ENCODE results near the gene ATG7.
A peak's percentile ranks its signal among the peaks of the same experiment; 100 is the strongest.
"Not testable (repeated sequence)": the region's sequence is repeated elsewhere in the genome, so short reads cannot be mapped to it uniquely, and the experiment has no call there.

ATG7 gene

DNA sequence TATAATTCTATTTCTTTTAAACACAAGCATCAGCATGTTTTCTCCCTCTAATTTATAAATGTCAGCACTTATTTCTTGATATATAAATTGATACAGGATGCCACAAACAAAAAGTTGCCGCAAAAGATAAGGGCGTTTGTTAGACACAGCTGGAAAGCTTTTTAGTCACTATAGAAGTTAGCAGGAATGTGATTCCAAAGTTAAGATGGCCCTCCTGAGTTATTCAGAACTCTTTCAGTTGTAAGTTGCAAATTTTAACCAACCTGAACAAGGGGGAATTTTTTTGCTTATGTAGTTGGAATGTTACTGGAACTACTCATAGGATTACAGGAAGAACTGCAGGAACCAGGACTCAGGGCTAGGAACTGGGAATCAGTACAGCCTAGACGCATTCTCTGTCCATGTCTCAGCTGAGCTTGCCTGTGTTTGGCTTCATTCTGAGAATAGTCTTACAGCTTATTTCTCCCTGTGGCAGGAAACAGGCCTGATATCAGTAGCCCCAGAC is 205.3 kb downstream of the ATG7 start:
- no peak for DNase-seq

DNA sequence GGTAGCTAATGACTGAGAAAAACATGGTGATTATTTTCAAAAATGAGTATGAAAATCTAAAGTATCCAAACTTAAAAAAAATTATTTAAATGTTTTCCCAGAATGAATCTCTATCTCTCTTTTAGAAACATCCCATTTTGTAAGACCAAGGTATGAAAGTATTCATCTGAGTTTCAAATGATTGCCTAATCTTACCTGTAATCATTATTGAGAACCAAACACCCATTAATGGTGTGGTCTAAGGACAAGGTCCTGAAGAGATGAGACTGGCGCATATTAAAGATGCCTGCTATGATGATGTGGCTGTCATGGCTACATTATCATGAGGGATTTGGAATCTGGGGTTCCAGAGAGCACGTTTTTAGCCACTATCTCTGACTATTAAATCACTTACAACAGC is 206.0 kb downstream of the ATG7 start:
- DNase-seq: no peak

DNA sequence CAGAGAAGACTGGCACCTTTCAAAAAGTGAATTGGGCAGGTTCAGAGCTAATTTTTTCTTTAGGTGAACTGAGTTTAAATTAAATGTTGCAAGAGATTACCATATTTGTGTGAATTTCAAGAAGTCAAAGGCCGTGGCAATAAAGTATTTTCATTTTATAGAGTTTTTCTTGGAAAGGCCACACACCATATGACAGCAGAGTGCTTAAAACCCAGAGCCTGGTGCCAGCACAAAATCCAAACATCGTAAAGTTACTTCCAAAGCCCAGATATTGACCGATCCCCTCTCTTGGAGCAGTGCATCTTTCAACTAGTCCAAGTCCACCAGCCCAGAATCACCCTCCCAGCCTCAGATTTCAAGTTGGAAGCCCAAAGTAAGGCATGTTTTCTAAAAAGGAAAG is 207.0 kb downstream of the ATG7 start:
- no peak for DNase-seq

DNA sequence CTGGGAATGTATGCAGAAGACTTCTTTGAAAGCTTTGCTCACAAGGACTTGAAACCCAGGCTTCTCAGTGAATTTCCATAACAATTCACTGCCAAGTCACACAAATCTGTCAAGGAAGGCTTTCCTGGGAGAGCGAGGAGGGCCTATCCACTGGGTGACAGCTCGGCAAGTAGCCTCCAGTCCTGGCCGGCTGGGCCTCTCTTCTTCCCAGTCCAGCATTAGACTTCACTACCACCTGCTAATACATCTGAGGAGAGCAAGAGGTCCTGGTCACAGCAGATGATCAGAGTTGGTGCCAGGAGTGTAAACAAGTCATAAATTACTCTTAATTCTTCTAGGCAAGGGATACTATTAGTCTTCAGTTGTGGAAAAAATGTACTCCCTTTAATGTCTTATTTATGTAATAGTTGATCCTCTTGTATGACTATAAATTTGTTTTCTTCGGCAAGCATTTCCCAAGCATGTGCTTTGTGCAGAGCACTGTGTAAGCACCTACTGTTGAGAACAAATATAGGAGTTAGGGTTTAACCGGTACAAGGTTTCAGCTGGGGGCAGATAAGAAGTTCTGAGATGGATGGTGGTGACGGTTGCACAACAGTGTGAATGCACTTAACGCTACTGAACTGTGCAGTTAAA is 208.6 kb downstream of the ATG7 start:
- DNase-seq: no peak

DNA sequence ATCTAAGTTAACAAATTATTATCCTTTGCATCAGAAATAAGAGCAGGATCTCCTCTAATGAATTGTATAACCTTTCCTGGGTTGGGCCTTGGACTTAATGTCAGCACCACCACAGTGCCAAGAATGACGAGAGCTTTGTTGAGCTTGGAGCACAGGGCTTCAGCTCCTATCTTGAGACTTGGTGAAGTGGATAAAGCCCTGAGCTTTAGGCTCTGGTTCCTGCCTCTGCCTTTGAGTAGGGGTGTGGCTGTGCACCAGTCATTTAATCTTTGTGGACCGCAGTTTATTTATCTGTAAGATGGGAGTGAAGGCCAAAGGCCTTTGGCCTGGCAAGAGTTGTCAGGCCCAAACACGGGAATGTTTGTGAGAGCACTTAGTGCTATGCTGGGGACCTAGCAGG is 209.4 kb downstream of the ATG7 start:
- DNase-seq: no peak

DNA sequence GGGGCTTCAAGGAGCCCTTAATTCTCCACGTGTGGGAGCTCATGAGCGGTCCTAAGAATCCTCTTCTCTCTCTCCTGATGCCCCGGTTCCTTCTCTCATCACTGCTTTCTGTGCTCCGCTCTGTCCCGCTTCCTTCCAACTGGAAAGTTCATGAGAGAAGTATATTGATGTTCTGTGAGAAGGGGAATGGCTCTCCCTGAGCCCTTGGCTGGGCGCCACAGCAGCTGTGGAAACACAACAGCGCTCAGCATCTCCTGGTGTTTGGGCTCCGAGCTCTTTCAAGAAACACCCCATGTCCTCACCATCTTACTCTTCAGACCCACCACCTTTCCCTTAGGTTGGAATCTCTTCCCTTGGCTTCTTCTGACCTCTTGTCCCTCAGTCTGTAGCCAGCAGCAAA is 209.8 kb downstream of the ATG7 start:
- no peak for DNase-seq

DNA sequence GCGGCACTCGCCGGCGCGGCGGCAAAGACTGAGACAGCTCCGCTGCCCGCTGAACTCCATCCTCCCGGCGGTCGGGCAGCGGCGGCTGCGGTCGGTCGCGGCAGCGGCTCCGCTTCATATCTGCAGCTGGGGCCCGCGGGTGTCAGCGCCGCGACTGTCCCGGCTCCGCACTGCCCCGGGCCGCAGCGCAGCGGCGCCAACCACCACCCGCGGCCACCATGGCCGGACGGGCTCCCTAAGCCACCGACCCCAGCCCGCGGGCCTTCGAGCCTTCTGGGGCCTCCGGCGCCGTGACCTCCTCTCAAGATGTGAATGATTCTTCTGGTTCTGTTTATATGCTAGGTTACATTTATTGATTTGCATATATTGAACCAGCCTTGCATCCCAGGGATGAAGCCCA is 216.2 kb downstream of the ATG7 start:
- DNase-seq: not testable (repeated sequence)

DNA sequence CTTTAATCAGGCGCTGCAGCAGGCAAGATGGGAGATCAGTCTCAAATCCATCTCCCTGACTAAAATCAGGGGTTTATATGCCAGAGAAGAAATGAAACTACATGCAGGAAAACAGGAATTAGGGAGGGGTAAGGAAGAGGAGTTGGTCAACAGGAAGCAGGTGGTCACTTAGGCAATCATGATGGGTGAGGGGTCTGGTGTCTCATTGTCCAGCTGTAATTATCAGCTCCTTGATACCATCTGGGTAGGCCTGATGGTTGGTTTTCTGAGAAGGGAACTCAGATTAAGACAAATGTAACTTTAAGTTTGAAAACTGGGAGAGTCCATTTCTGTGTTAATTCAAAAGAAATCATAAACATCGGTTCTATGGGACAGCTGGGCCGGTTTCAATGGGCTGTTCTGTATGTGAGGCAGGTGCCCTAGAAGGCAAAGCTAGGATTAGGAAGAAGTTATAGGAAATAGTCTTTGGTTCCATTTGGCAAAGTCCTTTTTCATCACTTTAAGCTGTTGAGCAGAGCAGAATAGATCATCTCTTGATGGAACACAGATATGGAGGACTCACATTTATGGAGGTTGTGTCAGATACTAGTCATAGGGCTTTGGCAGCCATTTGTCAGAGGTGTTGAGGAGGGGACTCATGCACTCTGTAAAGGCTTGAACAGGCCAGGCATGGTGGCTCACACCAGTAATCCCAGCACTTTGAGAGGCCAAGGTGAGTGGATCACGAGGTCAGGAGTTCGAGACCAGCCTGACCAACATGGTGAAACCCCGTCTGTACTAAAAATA is 222.1 kb downstream of the ATG7 start:
- DNase-seq: no peak

DNA sequence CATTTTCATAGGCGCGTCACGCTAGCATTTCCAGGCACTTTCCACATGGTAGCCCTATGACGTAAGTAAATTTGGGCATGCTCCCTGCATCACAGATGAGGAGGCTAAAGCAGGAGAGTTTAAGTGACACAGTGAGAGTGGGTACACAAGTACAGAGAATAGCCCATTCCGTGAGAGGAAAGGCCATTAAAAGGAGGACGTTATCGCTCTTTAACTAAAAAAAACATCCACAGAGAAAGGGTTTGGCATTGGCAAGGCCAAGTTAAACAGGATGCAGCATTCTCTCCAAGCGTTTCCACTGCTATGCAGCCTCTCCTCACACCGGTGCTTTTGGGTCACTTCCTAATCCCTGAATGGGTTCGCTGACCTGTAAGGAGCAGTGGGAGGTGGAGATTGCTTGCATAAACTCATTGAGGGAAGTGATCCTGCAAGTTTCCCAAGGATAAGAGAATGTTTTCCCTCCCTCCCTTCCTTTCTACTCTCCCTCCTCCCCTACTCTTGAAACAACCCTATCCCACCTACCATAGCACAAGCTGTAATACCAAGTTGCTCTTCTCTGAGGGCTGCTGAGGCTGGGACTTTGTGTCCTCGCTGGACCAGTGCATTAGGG is 223.9 kb downstream of the ATG7 start:
- DNase-seq: no peak

DNA sequence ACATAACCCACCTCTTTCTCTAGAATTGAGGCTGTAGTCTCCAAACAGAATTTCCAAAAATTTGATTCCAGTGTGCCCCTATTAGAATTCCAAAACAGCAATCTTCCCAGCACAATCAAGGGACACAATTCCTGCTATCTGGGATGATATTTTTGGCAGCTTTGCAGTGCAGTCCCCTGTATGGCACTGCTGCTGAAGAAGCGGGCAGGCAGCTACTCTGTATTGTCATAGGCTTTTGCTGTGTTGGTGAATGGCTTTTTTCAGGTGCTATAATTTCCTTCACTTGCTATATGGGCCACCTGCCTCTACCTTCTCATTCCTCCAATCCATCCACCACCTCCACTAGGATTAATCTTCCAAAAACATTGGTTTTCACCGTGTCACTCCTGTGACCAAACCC is 226.0 kb downstream of the ATG7 start:
- no peak for DNase-seq

DNA sequence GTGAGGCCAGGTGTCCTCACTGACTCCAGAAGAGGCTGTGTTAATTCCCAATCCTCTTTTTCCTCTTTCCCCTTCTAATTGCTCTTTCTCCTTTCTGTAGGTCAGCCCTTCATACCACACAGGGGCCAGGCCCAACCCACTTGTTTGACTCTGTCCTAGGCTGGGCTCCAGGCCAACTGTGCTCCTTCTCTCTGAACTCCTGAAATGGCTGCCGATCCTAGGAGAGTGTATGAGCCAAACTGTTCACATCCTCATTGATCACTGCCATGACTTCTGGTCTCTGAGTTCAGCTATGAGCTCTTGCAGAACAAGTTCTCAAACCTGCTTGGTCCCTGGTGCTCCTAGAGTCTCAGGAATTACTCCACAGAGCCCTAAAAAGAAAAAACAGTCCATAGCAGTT is 226.4 kb downstream of the ATG7 start:
- no peak for DNase-seq

DNA sequence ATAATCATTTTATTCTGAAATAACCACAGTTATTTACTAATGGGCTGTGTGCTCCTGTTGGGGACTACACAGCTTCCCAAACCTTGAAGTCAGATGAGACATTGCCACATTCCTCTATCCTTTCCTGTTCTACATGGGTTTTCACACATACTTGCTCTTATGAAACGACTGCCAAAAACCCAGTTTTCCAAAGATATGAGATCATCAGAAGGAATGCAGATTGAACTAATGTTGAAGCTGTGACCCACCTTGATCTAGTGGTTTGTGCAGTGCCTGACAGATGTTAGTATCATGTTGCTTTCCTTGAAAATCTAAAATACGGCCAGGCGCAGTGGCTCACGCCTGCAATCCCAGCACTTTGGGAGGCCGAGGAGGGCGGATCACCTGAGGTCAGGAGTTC is 226.9 kb downstream of the ATG7 start:
- no peak for DNase-seq

DNA sequence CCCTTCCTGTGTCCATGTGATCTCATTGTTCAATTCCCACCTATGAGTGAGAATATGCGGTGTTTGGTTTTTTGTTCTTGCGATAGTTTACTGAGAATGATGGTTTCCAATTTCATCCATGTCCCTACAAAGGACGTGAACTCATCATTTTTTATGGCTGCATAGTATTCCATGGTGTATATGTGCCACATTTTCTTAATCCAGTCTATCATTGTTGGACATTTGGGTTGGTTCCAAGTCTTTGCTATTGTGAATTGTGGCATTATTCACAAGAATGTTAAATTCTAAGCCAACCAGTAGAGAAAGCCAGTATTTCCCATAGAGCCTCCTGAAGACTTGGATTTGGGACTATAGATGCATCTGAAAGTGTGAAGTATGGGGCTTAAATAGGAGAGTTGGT is 230.2 kb downstream of the ATG7 start:
- not testable (repeated sequence) for DNase-seq

DNA sequence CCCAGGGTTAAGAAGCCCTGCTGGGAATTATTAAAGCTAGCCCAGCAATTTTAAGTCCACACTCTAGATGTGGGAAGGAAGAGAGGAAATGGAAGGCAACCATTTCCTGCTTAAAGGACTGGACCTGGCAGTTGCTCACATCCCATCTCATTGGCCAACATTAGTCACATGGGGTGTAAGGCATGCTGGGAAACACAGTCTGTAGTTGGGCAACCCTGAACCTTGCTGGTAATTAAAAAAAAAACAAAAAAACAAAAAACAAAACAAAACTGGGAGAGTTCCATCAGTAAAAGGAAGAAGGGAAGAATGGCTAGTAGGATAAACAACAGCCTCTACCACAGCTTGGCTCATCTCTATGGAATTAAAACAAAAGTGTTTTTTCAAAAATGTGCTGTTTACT is 235.5 kb downstream of the ATG7 start:
- DNase-seq: no peak

DNA sequence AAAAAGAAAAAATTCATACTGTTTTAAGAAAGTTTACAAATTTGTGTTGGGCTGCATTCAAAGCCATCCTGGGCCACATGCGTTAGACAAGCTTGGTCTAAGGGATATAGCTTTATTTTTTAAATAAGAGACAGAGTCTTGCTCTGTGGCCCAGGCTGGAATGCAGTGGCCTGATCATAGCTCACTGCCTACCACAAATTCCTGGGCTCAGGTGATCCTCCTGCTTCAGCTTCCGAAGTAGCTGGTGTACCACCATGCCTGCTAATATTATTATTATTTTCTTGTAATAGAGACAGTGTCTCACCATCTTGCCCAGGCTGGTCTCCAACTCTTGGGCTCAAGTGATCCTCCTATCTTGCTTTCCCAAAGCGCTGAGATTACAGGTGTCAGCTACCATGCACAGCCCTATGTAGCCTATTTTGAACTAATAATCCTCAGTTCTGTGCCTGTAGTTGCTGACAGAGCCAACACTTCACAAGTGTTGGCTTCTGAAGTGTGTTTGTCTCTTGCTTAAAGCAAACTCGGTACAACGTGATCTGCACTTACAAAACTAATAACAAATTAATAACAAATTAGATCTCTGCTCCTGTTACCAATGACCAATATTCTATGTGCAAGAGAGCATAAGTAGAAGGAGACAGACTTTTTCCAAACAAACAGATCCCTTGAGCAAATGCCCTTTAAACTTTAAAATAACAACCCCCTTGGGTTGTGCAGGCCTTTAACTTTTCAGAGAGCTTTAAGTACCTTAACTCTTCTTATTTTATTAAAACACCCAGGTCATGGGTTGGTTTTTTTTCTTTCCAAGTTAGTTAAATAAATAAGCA is 236.4 kb downstream of the ATG7 start:
- DNase-seq: no peak

DNA sequence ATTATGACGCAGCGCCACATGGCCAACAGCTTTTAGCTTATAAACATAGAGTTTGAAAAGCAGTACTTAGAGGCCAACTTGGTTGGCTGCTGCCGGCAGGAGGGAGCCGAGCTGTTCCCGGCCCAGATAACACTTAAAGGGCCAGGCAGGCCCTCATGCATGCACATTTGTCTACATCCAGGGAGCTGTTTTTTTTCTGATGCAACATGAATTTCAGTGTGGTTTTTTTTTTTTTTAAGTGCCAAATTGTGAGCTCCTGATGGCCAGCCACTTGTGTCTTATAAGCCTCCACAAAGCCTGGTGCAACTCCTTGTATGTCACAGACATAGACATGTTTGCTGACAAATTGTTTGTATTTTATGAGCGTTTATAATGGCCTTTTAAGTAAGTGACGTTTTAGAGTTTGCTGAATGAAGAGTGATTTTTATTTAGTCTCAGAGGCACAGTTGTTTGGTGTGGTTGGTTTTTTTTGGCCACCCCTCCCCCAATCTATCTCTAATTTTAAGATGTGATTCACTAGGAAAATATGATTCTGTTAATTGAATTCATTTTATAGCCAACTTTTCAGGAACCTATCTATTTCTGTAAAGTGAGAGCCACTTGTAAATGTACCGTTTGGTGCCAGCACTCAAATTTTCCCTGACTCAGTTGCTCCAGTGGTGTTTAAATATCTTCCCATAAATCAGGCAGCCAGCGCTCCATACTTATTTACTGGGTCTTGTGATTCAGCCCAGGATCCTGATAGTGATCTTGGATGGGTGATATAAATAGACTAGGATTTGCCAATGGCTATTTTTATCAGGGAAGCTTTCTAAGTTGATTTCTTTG is 237.2 kb downstream of the ATG7 start:
- DNase-seq: peak; percentile 57

DNA sequence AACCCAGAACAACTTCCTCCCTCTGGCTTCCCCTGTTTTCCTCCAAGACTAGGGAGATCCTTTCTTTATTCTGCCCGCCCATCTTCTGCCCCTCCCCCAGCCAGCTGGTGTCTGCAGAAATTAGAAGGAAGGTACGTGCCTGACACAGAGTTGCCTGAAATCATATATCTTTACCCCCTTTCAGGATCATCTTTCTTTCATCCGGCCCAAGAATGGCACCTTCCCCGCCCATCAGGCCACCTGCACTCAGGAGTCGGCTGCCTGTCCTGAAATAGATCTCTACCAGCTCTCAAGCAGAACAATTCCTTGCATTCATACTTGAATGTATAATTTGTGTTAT is 237.8 kb downstream of the ATG7 start:
- DNase-seq: no peak

DNA sequence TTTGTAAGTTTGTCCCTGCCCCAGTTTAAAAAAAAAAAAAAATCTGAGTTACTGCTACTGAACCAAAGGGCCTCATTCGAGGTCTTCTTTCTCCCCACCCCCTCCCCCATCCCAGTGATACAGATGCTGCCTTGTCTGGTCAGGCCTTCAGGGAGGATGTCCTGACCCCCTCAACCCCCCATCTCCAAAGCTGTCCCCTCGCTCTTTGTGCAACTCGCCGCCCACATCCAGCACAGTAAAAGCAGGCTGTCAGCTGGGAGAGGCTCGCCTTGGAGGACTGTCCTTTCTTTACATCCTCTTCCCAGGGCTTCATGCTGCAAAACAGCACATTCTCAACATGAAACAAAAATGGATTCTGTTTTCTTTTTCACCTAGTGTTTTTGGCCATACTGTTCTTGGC is 238.2 kb downstream of the ATG7 start:
- DNase-seq: no peak

DNA sequence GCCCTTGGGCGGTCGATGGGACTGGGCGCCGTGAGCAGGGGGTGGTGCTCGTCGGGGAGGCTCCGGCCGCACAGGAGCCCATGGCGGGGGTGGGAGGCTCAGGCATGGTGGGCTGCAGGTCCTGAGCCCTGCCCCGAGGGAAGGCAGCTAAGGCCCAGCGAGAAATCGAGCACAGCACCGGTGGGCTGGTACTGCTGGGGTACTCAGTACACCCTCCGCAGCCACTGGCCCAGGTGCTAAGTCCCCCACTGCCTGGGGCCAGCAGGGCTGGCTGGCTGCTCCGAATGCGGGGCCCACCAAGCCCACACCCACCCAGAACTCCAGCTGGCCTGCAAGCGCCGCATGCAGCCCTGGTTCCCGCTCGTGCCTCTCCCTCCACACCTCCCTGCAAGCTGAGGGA is 239.4 kb downstream of the ATG7 start:
- not testable (repeated sequence) for DNase-seq

DNA sequence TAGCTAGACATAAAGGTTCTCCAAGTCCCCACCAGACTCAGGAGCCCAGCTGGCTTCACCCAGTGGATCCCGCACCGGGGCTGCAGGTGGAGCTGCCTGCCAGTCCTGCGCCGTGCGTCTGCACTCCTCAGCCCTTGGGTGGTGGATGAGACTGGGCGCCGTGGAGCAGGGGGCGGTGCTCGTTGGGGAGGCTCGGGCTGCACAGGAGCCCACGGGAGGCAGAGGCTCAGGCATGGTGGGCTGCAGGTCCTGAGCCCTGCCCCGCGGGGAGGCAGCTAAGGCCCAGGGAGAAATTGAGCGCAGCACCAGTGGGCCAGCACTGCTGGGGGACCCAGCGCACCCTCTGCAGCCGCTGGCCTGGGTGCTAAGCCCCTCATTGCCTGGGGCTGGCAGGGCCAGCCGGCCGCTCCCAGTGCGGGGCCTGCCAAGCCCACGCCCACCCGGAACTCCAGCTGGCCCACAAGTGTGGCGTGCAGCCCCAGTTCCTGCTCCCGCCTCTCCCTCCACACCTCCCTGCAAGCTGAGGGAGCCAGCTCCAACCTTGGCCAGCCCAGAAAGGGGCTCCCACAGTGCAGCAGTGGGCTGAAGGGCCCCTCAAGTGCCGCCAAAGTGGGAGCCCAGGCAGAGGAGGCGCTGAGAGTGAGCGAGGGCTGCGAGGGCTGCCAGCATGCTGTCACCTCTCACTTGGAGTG is 241.1 kb downstream of the ATG7 start:
- not testable (repeated sequence) for DNase-seq

DNA sequence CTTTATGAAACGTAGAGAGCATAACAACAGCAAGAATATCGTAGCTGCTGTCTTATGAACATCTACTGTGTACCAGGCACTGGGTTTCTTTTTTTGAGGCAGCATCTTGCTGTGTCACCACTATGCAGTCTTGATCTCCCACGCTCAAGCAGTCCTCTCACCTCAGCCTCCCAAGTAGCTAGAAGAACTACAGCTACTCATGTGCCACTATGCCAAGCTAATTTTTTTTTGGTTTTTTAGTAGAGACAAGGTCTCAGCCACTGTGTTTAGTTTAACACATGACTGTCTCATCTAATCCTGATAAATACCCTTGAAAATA is 241.6 kb downstream of the ATG7 start:
- DNase-seq: no peak

Measured in T1000 (cell line).